GM21723 (cell line): ENCODE measurements around the gene OMA1.
A peak's percentile ranks its signal among the peaks of the same experiment; 100 is the strongest.
"Not testable (repeated sequence)": the region's sequence is repeated elsewhere in the genome, so short reads cannot be mapped to it uniquely, and the experiment has no call there.

Source experiments
- ATAC-seq: cut with Tn5 transposase; IDR thresholded peaks from one replicate; pipeline ENCODE4 v1.9.1; 2021; ENCODE audit warnings: mild to moderate bottlenecking, moderate library complexity; ENCODE audit not compliant: unreplicated experiment

Gene OMA1

DNA sequence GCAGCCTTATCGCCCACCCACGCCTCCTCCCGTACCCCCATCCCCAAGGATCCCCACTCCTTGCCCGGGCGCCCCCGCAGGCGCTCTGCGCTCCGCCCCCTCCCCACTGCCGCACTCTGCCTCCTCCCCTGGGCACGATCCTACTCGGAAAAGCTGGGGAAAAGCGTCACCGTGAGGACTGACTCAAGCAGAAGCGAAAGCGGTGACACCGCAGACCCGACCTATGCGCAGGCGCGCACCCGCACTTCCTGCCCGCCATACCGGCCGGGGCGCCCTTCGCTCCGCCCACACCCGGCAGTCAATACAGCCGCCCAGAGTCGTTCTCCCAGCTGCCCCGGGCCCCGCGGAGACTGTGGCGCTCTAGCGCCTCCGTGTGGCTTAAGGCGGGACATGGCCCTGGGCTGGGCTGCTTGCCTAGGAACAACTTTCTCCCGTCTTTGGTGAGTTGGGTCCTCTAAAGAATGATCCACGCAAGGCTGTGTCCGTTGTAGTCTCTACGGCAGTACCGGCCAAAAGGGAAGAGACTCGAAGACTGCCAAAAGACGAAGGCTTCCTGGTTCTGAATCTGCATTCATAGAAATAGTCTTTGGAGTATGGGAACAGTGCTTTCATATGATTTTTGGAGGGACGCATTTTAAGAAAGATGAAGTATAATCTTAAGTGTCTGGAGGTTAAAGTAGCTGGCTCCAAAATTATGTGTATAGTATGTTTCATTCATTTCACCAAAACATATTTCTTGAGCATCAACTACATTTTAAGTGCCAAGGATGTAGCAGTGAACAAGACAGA lies at the start of gene OMA1:
TSS of gene OMA1 (minus strand) at position 207 of the 789 bp plus-strand sequence. CDS start 7,432 bp downstream, outside the sequence.
- peak; percentile 94 for ATAC-seq

DNA sequence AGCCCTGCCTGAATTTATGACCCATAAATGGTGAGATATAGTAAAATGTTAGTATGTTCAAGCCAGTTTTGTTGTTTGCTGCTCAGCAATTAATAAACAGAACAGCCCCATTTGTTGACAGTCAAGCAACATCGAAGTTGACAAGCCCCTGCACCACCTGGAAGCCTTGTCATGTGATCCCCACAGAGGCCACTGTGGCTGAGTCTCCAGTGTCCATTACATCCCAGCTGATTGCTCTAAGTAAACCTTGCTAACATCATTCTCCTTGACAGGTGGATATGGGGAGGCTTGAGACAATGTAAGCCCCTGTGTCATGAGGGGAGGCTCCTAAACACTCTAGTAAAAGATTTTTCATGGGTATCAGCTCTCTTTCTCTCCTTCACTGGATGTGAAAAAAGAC lies 48.0 kb upstream of the OMA1 start:
- no peak for ATAC-seq

DNA sequence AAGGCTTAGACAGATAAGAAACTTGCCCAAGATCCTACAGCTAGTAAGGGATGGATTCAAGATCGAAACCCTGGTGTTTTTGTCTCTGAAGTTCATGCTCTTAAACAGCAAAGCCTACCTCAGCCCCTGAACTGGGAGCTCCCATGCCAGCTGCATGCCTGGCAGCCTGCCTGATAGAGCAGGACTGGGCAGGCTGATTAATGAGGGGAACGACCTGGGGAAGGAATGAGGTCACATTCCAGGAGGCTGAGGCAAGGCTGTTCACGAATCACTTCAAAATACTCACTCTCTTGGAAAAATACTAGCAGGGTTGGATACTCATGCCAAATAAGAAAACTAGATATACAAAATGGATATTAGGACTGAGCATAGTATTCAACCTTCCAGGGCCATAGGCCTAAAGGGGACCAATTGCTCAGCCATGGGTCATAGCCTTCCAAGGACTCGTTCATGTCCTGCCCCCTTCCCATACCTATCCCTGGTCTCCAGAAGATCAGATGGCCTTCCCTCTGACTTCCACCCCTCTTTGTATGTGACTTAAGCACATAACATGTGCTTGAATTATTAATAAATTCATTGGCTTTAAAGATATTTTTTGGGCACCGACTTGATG lies 46.1 kb upstream of the OMA1 start:
- no peak for ATAC-seq

DNA sequence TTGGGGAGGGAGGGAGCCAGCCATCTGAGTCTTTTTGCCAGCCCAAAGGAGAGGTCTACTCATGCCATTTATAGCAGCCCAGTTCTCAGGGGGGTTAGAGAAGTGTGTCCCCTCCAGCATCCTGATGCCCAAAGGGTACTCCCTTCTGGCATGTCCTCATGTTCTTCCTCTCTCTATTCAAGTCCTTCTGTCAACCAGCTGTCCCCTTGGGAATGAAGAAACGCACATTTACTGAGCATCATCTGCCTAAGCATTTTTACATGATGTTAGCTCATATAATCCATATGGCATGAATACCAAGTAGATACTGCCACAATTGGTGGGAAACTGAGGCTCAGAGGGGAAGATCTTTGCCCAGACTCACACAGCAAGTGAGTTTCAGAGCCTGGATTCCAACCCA lies 45.3 kb upstream of the OMA1 start:
- no peak for ATAC-seq

DNA sequence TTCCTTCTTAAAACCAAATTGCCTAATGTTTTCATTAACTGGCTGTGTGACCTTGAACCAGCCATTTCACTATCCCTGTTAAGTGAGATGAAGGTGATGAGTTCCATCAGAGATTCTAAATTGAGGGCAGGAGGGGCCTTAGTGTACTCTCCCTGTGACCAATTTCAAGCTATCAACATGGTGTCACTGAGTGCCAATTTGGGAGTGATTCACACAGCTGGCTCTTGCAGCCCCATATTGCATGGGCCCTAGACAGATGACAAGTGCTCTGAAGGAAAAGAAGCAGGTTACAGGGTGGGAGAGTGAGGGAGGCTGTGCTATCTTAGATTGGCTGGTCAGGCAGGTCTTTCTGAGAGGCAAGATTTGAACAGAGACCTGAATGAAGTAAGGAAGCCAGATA lies 43.5 kb upstream of the OMA1 start:
- no peak for ATAC-seq

DNA sequence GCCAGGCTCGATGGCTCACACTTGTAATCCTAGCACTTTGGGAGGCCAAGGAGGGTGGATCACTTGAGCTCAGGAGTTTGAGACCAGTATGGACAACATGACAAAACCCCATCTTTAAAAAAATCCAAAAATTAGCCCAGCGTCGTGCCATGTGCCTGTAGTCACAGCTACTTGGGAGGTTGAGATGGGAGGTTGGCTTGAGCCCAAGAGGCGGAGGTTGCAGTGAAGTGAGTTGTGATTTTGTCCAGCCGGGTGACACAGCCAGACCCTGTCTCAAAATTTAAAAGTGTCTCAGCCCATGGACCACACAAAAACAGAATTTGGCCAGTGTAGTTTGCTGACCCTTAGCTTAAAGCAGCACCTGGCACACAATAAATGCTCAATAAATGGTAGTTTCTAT lies 41.9 kb upstream of the OMA1 start:
- ATAC-seq: no peak

DNA sequence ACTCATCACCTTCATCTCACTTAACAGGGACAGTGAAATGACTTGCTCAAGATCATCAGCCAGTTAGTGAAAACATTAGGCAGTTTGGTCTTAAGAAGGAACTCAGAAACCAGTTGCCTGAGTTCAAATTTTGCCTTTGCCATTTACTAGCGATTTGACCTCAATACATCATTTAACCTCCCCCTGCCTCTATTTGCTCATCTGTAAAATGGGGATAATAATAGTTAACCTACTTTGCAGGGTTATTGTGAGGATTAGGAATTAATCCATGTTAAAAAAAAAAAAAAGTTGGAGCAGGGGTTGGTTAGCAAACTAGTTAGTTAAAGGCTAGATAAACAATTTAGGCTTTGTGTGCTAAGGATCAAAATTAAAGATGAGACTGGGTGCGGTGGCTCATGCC lies 41.1 kb upstream of the OMA1 start:
- no peak for ATAC-seq

DNA sequence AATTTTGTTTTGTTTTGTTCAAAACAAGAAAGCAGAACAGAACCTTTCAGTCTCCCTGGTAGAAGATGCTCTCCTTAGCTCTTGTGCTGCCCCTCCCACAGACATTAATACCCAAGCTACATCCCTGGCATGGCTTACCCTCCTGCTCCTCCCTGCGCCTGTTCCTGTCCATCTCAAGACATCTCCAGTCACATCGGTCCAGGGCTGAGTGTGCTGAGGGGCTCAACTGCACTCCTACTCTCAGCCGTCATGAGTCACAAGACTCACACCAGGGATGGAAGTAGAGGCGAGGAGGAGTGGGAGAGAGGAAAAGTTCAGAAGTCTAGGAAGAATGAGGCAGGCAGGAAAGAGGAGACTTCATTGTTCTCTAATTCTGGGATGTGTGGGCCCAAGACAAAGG lies 39.7 kb upstream of the OMA1 start:
- no peak for ATAC-seq

DNA sequence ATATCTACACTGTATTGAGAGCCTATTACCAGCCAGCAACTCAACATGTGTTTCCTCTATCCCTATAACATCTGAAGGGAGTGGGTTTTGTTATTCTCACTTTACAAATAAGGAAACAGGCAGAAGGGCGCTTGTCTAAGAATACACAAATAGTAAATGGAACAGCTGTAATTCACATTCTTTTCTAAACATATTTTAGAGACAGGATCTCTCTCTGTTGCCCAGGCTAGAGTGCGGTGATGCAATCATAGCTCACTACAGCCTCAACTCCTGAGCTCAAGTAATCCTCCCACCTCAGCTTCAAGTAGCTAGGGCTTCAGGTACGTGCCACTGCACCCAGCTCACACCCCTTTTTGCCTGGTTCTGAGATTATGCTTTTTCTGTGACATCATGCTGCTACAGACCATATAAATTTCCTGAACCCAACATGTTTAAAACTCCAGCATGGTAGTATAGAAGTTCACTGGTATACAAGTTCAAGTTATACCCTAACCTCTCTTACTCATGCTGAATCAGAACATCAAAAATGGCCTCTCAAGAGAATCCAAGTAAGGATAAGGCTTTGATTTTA lies 39.1 kb upstream of the OMA1 start:
- no peak for ATAC-seq

DNA sequence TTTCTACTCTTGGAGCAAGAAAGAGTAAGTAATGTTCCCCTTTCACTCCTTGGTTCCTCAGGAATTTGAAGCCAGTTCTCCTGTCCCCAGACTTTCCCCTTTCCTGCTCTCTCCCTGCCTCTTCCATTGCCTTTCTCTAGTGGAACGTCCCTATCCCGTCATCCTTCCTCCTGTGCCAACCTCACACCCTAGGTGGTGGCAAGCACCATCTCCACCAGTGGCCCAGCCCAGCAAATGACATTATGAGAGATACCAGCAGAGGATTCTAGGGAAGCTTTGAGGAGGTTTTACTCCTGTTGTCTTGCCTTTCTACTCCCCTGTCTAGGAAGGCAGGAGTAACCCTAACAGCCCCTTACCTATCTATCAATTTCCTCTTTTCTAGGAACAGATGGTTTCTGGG lies 38.6 kb upstream of the OMA1 start:
- ATAC-seq: no peak

DNA sequence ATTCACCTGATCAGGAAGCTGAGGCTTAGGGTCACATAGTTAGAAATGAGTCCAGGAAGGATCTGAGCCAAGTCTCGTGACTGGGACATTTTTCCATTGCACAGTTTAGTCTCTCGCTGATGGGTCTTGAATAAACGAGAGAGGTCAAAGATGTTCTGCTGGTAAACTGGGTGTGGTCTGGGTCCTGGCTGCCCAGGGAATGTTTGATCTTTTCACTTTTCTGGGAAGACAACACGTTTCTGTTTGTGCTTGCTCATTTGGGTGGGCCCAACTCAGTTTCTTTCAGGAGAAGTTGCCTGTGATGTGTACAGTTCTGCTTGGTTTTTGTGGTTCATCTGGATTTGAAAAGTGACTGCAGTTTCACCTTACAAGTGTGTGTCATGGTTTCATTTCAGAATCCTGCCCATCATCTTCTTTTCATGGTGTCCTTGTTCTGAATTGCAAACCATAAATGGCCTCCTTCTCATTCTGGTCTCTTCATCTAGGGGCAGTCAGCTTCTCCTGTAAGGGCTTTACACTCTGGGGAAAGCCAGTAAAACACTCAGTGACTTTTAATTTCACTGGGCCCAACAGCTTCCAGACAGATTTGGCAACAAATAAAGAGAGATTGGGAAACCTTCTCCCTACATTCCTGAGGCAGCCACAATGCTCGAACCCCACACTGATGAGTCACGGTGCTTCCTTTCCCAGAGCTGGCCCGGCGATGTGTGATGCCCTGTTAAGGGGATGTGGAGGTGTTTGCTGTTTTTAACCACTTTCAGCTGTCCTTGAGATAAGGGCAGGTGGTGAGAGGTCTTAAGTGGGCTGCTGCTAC lies 37.8 kb upstream of the OMA1 start:
- ATAC-seq: peak; percentile 78

DNA sequence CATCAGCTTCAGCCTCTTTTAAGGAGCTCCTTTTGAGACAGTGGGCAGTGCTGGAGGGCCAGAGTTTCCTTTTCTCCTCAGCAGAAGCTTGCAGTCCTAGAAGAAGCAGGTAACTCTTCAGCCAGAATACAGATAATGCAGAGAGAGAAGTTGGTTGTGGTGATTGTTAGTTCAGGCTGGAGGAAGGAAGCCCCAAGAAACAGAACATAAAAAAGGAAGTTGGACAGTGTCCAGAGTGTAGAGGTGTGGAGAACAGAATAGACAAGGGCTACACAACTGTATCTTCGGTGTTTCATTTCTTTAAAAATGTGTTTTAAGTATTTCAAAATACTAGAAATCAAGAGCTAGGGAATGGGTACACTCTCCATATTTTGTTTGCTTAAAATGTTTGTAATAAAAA lies 37.0 kb upstream of the OMA1 start:
- ATAC-seq: no peak

DNA sequence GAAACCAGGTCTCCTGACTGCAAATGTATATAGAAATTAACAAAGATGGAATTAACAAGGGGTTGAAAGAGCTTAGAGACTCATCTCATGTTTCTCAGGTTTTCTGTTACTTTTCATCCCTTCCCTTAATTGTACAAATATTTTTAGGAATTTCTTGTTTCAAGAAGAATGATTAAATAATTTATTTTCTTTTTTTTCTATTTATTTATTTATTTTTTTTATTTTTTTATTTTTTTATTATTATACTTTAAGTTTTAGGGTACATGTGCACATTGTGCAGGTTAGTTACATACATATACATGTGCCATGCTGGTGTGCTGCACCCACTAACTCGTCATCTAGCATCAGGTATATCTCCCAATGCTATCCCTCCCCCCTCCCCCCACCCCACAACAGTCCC lies 35.6 kb upstream of the OMA1 start:
- not testable (repeated sequence) for ATAC-seq

DNA sequence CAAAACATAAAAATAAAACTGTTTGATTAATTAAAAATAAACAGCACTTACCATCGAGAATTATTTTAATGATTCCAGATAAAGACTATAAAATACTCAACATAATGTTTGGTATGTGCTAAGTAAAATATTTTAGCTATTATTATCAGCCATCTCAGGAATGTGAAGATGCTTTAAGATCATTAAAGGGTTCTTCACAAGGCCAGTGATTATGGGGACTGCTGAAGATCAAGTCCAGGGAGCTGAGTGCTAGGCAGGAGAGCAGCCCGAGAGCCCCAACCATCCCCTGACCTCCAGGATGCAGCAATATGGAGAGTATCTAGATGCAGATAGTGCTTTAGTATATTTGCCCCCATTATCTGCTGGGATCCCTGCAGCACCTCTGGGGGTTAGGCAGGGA lies 35.1 kb upstream of the OMA1 start:
- ATAC-seq: no peak

DNA sequence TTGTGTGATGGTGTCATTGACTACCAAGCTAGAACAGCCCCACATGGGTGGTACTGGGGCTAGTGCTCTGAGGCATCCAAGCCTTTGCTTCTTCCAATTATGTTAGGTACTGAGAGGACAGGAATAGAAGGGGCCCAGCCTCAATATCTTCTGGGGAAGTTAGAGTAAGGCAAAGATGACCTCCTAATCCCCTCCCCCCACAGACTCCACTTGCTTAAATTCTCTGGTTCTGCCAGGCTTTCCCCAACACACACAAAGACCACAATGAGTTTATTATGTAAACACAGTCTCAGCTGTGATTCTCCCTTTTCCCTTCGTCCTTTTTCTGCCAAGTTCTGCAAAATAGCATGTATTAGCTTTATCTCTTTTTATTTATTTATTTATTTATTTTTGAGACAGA lies 33.7 kb upstream of the OMA1 start:
- no peak for ATAC-seq

DNA sequence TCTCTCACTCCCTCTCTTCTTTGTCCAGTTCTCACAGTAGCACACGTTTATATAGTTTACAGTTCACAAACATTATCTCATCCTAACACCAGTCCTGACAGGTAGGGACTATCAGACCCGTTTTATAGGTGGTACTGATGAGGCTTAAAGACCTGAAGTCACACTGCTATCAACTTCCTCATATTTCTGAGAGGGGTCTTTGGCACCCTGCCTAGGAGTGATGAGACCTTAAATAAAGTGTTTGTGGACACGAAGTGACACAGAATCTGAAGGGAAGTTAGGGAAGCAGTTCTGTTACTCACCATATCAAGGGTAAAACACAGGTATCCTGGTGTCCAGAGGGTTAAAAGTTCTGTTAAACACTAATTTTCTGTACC lies 31.1 kb upstream of the OMA1 start:
- no peak for ATAC-seq

DNA sequence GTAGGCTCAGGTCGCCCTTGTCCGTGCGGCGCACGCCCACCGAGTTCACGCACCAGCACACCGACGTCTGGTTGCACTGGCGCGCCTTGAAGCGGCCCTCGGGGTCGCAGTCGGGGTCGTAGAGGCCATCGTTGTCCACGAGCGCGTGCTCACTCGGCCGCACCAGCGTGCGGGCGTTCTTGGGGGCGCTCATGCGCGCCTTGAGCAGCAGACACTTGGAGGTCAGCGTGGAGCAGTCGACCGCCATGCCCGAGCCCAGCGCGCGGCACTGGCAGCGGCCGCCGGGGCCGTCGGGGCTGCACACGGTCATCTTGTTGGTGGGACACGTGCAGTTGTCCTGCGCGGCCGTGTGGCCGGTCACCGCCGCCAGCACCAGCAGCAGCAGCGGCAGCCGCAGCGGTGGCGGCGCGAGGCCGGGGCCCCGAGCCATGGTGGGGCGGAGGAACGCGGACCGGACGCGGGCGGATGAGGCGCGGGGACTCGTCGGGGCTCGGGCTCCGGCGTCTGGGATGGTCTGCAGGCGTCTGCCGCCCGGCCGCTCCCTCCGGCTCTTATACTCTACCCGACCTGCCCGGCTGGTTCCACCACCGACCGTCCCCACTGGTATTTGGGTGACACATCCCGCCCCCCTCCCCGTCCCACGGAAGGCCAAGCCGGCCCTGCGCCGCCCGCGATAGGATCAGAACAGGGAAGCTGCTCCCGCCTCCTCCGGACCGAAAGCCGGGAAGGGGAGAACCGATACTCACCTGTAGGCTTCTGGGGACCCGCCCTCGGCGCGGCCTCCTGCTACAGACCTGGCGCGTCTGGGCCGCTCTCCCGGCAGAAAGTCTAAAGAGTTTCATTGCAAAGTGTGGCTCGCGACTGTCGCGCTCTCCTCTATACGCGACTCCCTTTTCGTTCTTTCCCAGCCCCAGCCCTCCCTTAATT lies 30.5 kb upstream of the OMA1 start, which contains the start of gene TACSTD2:
TSS of gene TACSTD2 (minus strand) at position 526 of the 927 bp plus-strand sequence. CDS start at position 430, 96 bp downstream.
- ATAC-seq: no peak

DNA sequence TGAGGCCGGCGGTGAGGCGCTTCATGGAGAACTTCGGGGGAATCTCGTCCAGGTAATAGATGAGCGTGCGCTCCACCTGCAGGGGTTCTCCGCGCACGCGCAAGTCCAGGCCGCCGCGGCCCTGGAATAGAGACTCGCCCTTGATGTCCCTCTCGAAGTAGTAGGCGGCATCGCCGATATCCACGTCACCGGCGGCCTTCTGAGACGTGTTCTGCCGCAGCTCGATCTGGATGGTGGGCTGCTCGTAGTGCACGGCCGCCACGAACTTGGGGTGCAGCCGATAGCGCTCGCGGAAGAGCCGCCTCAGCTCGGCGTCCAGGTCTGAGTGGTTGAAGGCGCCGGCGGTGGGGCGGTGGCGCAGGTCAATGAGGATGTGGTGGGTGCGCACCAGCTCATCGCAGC lies 29.8 kb upstream of the OMA1 start:
- ATAC-seq: no peak

DNA sequence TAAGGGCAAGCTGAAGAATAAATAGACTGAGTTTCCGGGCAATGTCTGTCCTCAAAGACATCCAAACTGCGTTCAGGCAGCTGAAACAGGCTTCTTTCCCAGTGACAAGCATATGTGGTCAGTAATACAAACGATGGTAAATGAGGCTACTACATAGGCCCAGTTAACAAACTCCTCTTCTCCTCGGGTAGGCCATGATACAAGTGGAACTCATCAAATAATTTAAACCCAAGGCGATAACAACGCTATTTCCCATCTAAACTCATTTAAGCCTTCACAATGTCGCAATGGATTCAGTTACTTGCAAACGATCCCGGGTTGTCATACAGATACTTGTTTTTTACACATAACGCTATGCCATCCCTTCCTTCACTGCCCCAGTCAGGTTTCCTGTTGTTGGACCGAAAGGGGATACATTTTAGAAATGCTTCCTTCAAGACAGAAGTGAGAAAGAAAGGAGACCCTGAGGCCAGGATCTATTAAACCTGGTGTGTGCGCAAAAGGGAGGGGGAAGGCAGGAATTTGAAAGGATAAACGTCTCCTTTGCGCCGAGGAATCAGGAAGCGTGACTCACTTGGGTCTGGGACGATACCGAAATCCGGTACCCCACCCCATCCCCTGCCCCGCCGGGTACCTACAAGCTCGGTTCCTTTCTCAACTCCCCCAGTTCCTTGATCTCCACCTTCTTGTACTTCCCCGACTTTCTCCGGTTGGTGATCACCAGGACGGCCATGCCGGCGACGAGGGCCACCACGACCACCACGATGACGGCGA lies 29.2 kb upstream of the OMA1 start:
- ATAC-seq: no peak

DNA sequence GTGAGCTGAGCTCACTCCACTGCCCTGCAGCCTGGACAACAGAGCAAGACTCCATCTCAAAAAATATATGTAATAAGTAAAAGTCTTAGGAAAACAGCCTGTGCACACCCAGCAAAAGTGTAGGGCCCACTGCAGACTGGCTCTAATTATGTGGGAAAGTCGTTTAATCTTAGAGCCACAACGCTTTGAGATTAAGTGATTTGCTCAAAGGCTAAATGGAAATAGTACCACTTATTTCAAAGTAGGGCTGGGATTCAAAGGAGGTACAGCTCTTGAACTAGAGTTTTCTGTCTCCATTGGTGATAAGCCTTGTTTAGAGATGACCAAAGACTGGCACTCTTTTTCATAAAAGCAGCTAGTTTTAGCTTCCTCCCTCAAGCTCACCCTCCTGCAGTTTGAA lies 28.3 kb upstream of the OMA1 start:
- ATAC-seq: no peak
